GM19395 (cell line): ENCODE measurements around the gene ATP8A2.
"Not testable (repeated sequence)": the region's sequence is repeated elsewhere in the genome, so short reads cannot be mapped to it uniquely, and the experiment has no call there.

Experiments used
- ATAC-seq: cut with Tn5 transposase; IDR thresholded peaks from one replicate; pipeline ENCODE4 v1.9.1; 2021; ENCODE audit warnings: mild to moderate bottlenecking, moderate library complexity; ENCODE audit not compliant: unreplicated experiment

The ATP8A2 gene

DNA sequence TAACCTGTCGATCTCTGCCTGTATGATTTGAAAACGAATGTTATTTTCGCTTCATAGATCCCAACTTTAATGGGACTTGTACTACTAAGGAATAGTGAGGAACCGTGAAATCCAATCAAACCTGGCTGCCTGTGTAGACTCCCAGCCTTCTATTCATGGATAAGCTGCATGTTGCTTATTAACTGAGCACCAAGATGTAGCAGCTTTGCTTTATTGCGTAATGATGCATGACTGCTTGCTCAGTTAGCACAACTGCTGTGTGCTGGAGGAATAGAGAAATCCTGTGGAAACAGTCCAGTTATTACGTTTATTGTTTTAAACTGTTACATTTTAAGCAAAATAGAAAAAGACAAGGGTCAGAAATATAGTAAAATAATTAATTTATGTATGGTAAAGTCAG is 571.9 kb downstream of the ATP8A2 start:
- ATAC-seq, result no peak

DNA sequence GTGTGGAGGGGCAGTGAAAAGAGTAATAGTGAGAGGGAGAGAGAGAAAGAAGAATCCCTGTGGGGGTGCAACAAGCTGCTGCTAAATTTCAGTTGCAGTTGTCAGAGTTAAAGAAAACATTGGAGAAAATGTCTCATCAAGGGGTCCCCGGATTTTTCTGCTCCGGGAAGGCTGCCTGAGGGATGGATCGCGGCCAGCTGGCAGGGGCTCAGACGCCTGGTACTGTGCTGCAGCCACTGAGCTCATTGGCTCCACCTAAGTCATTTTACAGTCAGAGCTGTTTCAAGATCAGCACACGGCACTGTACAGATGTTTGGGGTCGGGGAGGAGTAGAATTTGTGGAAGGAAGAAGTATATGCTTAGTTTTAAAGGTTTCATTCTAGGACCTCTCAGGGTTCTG is 573.8 kb downstream of the ATP8A2 start:
- no peak for ATAC-seq

DNA sequence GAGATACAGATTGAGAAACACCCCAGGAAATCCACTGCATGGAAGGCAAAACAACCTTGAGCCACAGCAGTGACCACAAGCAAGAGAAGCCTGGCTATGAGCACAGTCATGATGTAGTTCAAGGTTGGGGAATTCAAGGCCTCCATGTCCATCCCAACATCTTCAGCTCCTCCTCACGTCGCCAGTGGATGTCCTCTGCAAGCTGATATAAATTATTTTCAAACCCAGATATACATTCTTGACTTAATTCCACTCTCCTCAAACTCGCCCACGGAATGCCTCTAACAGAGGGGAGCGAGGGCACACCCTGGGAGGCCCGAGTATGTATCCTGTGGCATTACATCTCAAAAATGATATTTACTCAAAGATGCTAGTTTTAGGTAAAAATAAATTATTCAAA is 574.5 kb downstream of the ATP8A2 start:
- ATAC-seq, result no peak

DNA sequence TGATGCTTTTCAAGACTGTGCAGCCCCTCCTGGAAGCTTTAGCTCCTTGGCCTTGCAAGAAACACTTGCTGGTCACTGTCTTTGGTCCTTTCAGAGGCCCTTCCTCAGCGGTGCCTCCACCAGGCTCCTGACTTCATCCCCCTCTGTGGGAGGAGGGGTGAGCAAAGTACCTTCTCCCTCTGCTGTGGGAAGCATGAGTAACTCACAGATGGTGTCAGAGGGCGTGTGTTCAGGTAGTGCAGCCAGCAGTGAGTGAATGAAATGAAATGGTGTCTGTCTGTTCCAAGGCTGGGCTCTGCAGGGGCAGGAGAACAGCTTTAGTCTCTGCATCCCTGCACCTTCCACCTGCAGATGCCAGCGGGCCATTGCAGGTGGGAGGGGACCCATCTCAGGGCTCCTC is 577.1 kb downstream of the ATP8A2 start:
- ATAC-seq, result no peak

DNA sequence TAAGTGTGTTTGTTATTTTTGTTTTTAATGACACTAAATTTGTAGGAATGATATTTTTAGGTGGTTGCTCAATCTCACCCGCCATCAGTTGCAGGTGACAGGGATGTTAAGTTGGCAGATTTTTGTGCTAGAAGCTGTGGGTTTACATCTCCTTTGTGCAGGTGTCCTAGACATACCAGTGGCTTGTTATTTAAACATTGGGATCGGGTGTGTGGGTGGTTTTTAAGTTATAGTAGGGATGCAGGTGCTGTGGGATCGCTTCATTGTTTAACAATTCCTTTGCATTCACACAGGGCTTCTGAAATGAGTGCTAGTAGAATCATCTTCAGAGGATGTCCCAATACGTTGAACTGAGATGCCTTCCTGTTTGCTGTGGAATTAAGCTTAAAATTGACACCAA is 580.1 kb downstream of the ATP8A2 start:
- ATAC-seq, result no peak

- ATAC-seq, result not testable (repeated sequence)
These were observed 582.3 kb downstream of the ATP8A2 start for GRCh38 chr13:25954080-25954479.

- ATAC-seq, result not testable (repeated sequence)
These were observed 583.2 kb downstream of the ATP8A2 start for GRCh38 chr13:25954943-25955342.

DNA sequence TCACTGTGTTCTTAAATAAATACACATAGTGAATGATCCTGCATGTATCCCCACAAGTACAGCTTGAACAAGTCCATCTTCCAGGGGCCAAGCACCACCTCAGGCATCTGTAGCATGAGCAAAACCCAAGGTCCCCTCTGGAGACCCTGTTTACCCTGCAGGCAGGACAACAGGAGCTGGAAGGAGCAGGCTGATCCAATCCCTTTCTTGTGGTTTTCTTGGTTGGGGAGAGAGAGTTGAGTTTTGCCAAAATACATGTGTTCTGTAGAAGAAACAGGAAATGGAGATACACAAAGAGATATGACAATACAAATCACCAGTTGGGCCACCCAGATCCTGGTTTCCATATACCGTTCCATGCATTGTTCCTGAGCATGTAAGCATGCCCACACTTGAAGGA is 587.2 kb downstream of the ATP8A2 start:
- no peak for ATAC-seq

DNA sequence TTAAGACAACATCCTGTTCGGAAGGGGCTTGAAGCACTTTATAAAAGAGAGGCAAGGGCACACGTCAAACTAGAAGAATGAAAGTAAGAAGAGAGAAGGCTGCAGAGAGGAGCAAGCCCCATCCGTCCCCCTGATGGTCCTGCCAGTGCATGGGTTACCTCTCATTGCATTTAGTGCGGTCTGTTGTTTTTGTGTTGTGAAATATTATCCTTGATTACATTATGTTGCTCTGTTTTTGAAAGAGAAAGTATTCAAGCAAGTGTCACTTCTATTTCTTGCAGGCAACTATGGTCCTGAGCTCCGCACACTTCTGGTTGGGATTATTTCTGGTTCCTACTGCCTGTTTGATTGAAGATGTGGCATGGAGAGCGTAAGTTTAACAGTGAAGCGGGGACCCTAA is 589.5 kb downstream of the ATP8A2 start:
- ATAC-seq, result no peak

- ATAC-seq, result no peak
These were observed 591.9 kb downstream of the ATP8A2 start for GRCh38 chr13:25963674-25964073.

- ATAC-seq, result no peak
These were observed 593.8 kb downstream of the ATP8A2 start for GRCh38 chr13:25965596-25965995.

- ATAC-seq, result no peak
These were observed 594.3 kb downstream of the ATP8A2 start for GRCh38 chr13:25966086-25966485.

DNA sequence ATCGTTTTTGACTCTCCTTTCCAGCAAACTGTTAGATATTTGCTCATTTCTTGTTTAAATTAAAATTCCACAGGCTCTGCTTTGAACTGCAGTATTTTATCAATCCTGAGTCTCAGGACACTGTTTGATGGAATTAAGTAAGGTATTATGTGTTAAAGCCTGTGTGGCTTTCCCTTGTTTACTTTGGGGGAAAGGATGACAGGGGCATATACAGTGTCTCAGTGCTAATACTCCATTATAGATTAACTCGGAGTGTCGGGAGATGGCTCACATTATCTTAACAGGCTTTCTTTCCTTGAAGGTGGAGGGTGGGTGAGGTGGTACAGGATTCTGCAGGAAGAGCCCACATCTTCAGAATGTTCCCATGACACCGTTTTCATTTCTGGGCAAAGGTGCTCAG is 595.4 kb downstream of the ATP8A2 start:
- no peak for ATAC-seq

GRCh38 chr13:25971047-25971446 is 599.3 kb downstream of the ATP8A2 start:
- ATAC-seq, result no peak

- no peak for ATAC-seq
These were observed 599.8 kb downstream of the ATP8A2 start for GRCh38 chr13:25971459-25972145.

DNA sequence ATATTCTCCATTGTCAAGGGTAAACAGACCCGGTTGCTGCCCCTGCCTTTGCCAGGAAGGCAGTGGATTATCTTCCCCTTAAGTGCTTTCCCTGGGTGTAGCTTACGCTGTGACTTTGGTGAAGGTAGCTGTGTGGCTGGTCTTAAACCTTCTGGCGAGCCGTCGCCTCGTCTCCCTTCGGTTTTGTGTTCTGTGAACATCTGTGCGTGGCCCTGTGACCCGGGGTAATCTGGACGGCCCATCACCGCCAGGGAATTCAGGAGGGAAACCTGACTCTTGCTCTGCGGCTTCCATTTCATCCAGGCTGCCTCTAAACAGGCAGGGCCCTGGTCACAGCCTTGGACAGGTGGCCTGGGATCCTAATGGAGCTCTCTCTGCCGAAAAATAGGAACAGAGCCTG is 601.3 kb downstream of the ATP8A2 start:
- ATAC-seq, result no peak

DNA sequence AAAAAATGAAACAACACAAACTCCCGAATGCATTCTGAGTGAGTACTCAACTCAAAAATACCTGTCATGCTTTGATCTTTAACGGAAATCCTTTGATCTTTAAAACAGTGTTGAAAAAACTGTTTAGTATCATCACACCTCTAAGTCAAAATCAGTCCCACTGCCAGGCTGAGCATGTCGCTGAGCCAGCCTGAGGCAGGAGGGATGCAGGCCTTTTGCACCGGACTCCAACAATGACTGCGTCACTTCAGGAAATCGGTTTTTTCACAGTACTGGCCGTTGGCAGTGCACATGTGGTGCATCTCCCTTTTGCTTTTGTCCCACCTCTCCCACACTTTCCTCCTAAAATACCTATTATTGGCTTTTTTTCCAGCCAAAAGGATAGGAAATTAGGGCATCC is 601.8 kb downstream of the ATP8A2 start:
- ATAC-seq, result no peak

- no peak for ATAC-seq
These were observed 605.4 kb downstream of the ATP8A2 start for GRCh38 chr13:25977216-25977615.

DNA sequence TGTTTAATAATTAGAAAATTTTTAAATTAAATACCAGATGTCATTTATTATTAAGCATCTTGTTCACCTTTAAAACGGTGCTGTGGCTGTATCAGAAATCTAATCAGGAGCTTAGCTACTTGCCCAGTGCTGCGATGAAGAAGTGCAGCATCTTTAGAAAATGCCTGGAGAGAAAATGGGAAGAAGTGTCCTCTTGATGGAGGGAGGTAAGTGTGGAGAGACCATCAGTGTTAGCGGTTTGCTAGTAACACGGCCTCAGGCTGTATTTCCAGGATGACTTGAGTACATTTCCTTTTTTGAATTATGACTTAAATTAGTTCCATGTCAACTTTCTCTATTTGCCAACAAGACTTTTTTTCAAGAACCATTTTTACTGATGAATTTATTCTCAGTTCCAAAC is 605.9 kb downstream of the ATP8A2 start:
- no peak for ATAC-seq

- no peak for ATAC-seq
These were observed 607.2 kb downstream of the ATP8A2 start for GRCh38 chr13:25978961-25979360.

GRCh38 chr13:25979371-25979770 is 607.6 kb downstream of the ATP8A2 start:
- ATAC-seq, result no peak

- ATAC-seq, result no peak
These were observed 608.5 kb downstream of the ATP8A2 start for GRCh38 chr13:25980255-25980654.

DNA sequence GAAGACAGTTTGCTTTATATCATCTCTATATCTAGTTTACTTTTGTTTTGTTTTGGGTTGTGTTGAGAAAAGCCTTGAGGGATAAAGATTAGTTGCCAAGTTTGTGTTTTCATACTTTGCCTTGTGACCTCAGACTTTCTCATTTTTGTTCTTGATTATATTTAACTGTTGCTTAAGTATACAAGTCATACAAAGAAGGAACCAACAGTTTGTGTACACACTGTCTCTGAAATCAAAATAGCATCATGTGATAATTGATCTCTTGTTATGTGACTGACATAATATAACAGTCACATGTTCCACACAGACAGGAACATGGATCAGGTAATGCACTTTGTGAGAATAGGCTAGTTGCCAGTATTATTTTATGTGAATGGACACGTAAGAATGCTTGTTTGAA is 609.3 kb downstream of the ATP8A2 start:
- ATAC-seq, result no peak
